ENCODE data around the gene MAN2B2. TPM values are rescaled to one million over a fixed set of nuclear protein-coding genes. Genes with fewer than 3 reads are reported as not detected.

The MAN2B2 gene
- total and polyA plus RNA-seq, 9 donors: 19.1 to 49.2 (median 40.0) TPM

GRCh38 chr4:6563935-6564645 lies 10.9 kb upstream of the MAN2B2 start:
- no peak for DNase-seq
- Histone ChIP-seq H3K9me3 (no peaks in the 10 kb centered on the region), H3K4me3 (no peak overlapping the region), H3K4me1 (ENCODE audit: insufficient read depth) (peaks cover 5% of the 10 kb centered on the region), H3K27me3 (no peaks in the 10 kb centered on the region), H3K27ac (no peak overlapping the region), H3K36me3 (no peaks in the 10 kb centered on the region)
- 2 to 7% (median 5%) methylated on average over 38 to 62 of the region's 66 CpGs for WGBS, 3 donors
- intact Hi-C loops (cut with DNase I): no loop called here
- no peak for TF ChIP-seq EP300 (IDR thresholded peaks at IDR 0.05)
- no peak for TF ChIP-seq POLR2A (IDR thresholded peaks at IDR 0.05)
- no peak for TF ChIP-seq CTCF (IDR thresholded peaks at IDR 0.05)

- no peaks in the 10 kb centered on the region for H3K9me3 ChIP-seq
- DNase-seq: no peak
- H3K36me3 ChIP-seq: no peaks in the 10 kb centered on the region
- H3K4me1 ChIP-seq (ENCODE audit: insufficient read depth): peaks cover 5% of the 10 kb centered on the region
- no peaks in the 10 kb centered on the region for H3K27me3 ChIP-seq
- 75 to 76% (median 76%) methylated on average over 14 of the region's 14 CpGs for WGBS, 3 donors
- TF ChIP-seq POLR2A (IDR thresholded peaks at IDR 0.05) (no peak), CTCF (IDR thresholded peaks at IDR 0.05) (no peak), EP300 (IDR thresholded peaks at IDR 0.05) (no peak)
- no peak overlapping the region for H3K4me3 ChIP-seq
- intact Hi-C loops (cut with DNase I): no loop called here
- no peak overlapping the region for H3K27ac ChIP-seq
These were observed 9.1 kb upstream of the MAN2B2 start for GRCh38 chr4:6565691-6566390.

GRCh38 chr4:6566391-6567190 lies 8.4 kb upstream of the MAN2B2 start:
- TF ChIP-seq POLR2A (IDR thresholded peaks at IDR 0.05) (no peak), CTCF (IDR thresholded peaks at IDR 0.05) (no peak), EP300 (IDR thresholded peaks at IDR 0.05) (no peak)

GRCh38 chr4:6567218-6567617 lies 7.8 kb upstream of the MAN2B2 start:
- intact Hi-C loops (cut with DNase I): no loop called here
- no peak for DNase-seq
- H3K9me3 ChIP-seq: no peaks in the 10 kb centered on the region
- WGBS, 3 donors: 75 to 82% (median 79%) methylated on average over 1 of the region's 1 CpG
- no peaks in the 10 kb centered on the region for H3K27me3 ChIP-seq
- no peak overlapping the region for H3K4me3 ChIP-seq
- no peak overlapping the region for H3K27ac ChIP-seq
- no peaks in the 10 kb centered on the region for H3K36me3 ChIP-seq
- TF ChIP-seq POLR2A (IDR thresholded peaks at IDR 0.05) (no peak), CTCF (IDR thresholded peaks at IDR 0.05) (no peak), EP300 (IDR thresholded peaks at IDR 0.05) (no peak)
- H3K4me1 ChIP-seq (ENCODE audit: insufficient read depth): peaks cover 5% of the 10 kb centered on the region

More at GRCh38 chr4:6566391-6567190, 8.4 kb upstream of the MAN2B2 start:
- Histone ChIP-seq H3K27ac (no peak overlapping the region), H3K9me3 (no peaks in the 10 kb centered on the region), H3K4me3 (no peak overlapping the region), H3K27me3 (no peaks in the 10 kb centered on the region), H3K4me1 (ENCODE audit: insufficient read depth) (peaks cover 5% of the 10 kb centered on the region), H3K36me3 (no peaks in the 10 kb centered on the region)
- DNase-seq: no peak
- intact Hi-C loops (cut with DNase I): no loop called here
- WGBS, 3 donors: 73 to 75% (median 74%) methylated on average over 13 of the region's 13 CpGs
